Endothelial cell of umbilical vein (primary cell): ENCODE results near the gene CCDC171. TPM values are rescaled to one million over a fixed set of nuclear protein-coding genes. Genes with fewer than 3 reads are reported as not detected.

Experiments
- BruUV-seq: library from RNA; stranded (reverse); fragments of 400-500 nt; replicated peaks from 2 replicates; lab custom pipeline; 2021; lab: Mats Ljungman, UMichigan
- CTCF ChIA-PET: fragments of 300-600, 350-600 bp; sonication (Branson Sonifier 250); formaldehyde crosslinking; loops from one replicate; lab custom pipeline; 2021; ENCODE audit warnings: antibody characterized with exemption, inconsistent platforms; lab: Charles Lee
- POLR2A ChIA-PET: fragments of 300-600, 350-600 bp; sonication (Branson Sonifier 250); formaldehyde crosslinking; loops from one replicate; lab custom pipeline; 2021; ENCODE audit warnings: antibody characterized with exemption, inconsistent platforms; lab: Charles Lee
- DNase-seq: peaks from one replicate; pipeline ENCODE4 v3.0.0-alpha.2; 2011; ENCODE audit warnings: low read depth, low spot score
- FAIRE-seq: peaks from 2 replicates; lab custom pipeline; 2011; peaks lifted over from hg19 to GRCh38; lab: Jason Lieb, UNC
- H2AFZ ChIP-seq: 2 replicates; pipeline ENCODE4 v1.6.0; 2012; ENCODE audit warnings: low read depth, low read length, control low read depth, inconsistent platforms
- H3K27ac ChIP-seq: 2 replicates; pipeline ENCODE4 v1.5.1; 2011; ENCODE audit warnings: low read depth, mild to moderate bottlenecking, control low read depth, low read length, moderate library complexity; ENCODE audit not compliant: insufficient read depth
- H3K27me3 ChIP-seq, 2 experiments: 2 replicates each; pipeline versions ENCODE4 v1.6.0 to v1.6.1; 2011; ENCODE audit warnings: low read length in 2 of 2, mixed read lengths in 1 of 2; ENCODE audit not compliant: control insufficient read depth in 2 of 2, insufficient read depth in 2 of 2
- H3K36me3 ChIP-seq, 2 experiments: 2 replicates in 1 of 2; 3 replicates in 1 of 2; pipeline ENCODE4 v1.5.1; 2011; ENCODE audit warnings: low read length in 2 of 2, mild to moderate bottlenecking in 1 of 2, moderate library complexity in 1 of 2; ENCODE audit not compliant: control insufficient read depth in 2 of 2, insufficient read depth in 2 of 2; ENCODE audit errors: extremely low read depth in 1 of 2
- H3K4me1 ChIP-seq: 3 replicates; pipeline ENCODE4 v1.5.1; 2011; ENCODE audit warnings: mild to moderate bottlenecking, low read length; ENCODE audit not compliant: control insufficient read depth, insufficient read depth; ENCODE audit errors: extremely low read depth
- H3K4me2 ChIP-seq: 2 replicates; pipeline ENCODE4 v1.6.1; 2011; ENCODE audit warnings: low read length, control low read depth, mixed read lengths; ENCODE audit not compliant: insufficient read depth
- H3K4me3 ChIP-seq, 3 experiments: fragments of 200-600 bp in 1 of 3; sonication (generic), shearing (Covaris generic) in 1 of 3; replicated peaks in 1 of 3; 2 replicates each; pipeline ENCODE4 v1.5.1; 2011 to 2016; ENCODE audit warnings: control low read depth in 3 of 3, low read length in 3 of 3, mild to moderate bottlenecking in 2 of 3, inconsistent platforms in 1 of 3, low read depth in 1 of 3, moderate library complexity in 1 of 3; ENCODE audit not compliant: insufficient read depth in 1 of 3
- H3K79me2 ChIP-seq: 2 replicates; pipeline ENCODE4 v1.6.0; 2012; ENCODE audit warnings: low read length, inconsistent platforms; ENCODE audit not compliant: control insufficient read depth, insufficient read depth
- H3K9ac ChIP-seq: replicated peaks from 2 replicates; pipeline ENCODE3; 2011; ENCODE audit warnings: low read length, control low read depth; ENCODE audit not compliant: insufficient read depth; ENCODE audit errors: extremely low read depth
- H3K9me1 ChIP-seq: replicated peaks from 3 replicates; pipeline ENCODE4 v1.6.0; 2011; ENCODE audit warnings: mild to moderate bottlenecking, low read length; ENCODE audit not compliant: control insufficient read depth, insufficient read depth; ENCODE audit errors: extremely low read depth
- H3K9me3 ChIP-seq: replicated peaks from 2 replicates; pipeline ENCODE4 v1.5.1; 2012; ENCODE audit warnings: low read length, inconsistent platforms; ENCODE audit not compliant: control insufficient read depth, insufficient read depth
- H4K20me1 ChIP-seq: replicated peaks from 2 replicates; pipeline ENCODE3; 2011; ENCODE audit warnings: mild to moderate bottlenecking, low read length; ENCODE audit not compliant: control insufficient read depth, insufficient read depth; ENCODE audit errors: extremely low read depth
- CTCF ChIP-seq, 2 donors: IDR thresholded peaks; 1 replicate in 1 of 2; 2 replicates in 1 of 2; pipeline ENCODE4 v1.5.1; 2011; ENCODE audit warnings: low read length in 2 of 2, mild to moderate bottlenecking in 2 of 2, moderate library complexity in 2 of 2, control low read depth in 1 of 2, inconsistent platforms in 1 of 2, low read depth in 1 of 2; ENCODE audit not compliant: insufficient read depth in 1 of 2; ENCODE audit errors: extremely low read depth in 1 of 2
- EZH2 ChIP-seq: IDR thresholded peaks from 2 replicates; pipeline ENCODE4 v1.6.1; 2012; ENCODE audit warnings: borderline replicate concordance, low read depth, mild to moderate bottlenecking, moderate library complexity, low read length, inconsistent platforms; ENCODE audit not compliant: severe bottlenecking
- FOS ChIP-seq: IDR thresholded peaks from 2 replicates; pipeline ENCODE4 v1.6.1; 2011; ENCODE audit warnings: mild to moderate bottlenecking, low read length, moderate library complexity, borderline replicate concordance; ENCODE audit not compliant: insufficient read depth
- GATA2 ChIP-seq: IDR thresholded peaks from 2 replicates; pipeline ENCODE4 v1.7.0; 2011; ENCODE audit warnings: low read depth, mild to moderate bottlenecking, moderate library complexity, mixed read lengths, low read length; ENCODE audit not compliant: insufficient read length, insufficient read depth
- JUN ChIP-seq: IDR thresholded peaks from 2 replicates; pipeline ENCODE4 v1.6.1; 2011; ENCODE audit warnings: borderline replicate concordance, low read depth; ENCODE audit not compliant: insufficient read length, insufficient read depth
- MAX ChIP-seq: IDR thresholded peaks from 2 replicates; pipeline ENCODE4 v1.6.1; 2011; ENCODE audit not compliant: insufficient read depth, insufficient read length
- MYC ChIP-seq: IDR thresholded peaks from one replicate; pipeline ENCODE4 v1.6.1; 2011; ENCODE audit warnings: mild to moderate bottlenecking, low read depth, low read length
- POLR2A ChIP-seq: IDR thresholded peaks from 2 replicates; pipeline ENCODE4 v1.6.1; 2012; ENCODE audit warnings: low read depth, mild to moderate bottlenecking, control low read depth, low read length
- POLR2AphosphoS5 ChIP-seq: IDR thresholded peaks from 2 replicates; pipeline ENCODE4 v1.6.1; 2012; ENCODE audit warnings: low read depth, mild to moderate bottlenecking, control low read depth, low read length, moderate library complexity; ENCODE audit not compliant: insufficient read depth
- dilution Hi-C: fragments of 300-500 bp; cut with MboI; formaldehyde crosslinking; loops from one replicate; pipeline ENCODE4 v1.15.0; 2019; ENCODE audit warnings: low sequenced_read_pairs; ENCODE audit not compliant: extremely low pct_ligation_motif_present
- intact Hi-C: fragments of 100-400 bp; cut with micrococcal nuclease; formaldehyde crosslinking; loops from one replicate; pipeline ENCODE4 v1.10.0; 2022
- polyA plus RNA-seq, 4 experiments: library from polyadenylated mRNA; depleted of rRNA in 3 of 4; stranded (reverse) in 3 of 4; unstranded in 1 of 4; fragments of >200 nt; gene quantifications; 2 replicates each; pipeline versions ENCODE4 v1.2.1 to v1.2.3, GENCODE V29; 2011 to 2012; ENCODE audit warnings: missing spikeins in 1 of 4
- total RNA-seq: library from RNA; stranded (reverse); gene quantifications from 2 replicates; pipeline ENCODE4 v1.2.3, GENCODE V29; 2021

CCDC171 gene
- total and polyA plus RNA-seq, 2 donors (not counting 3 experiments of a cell fraction or from before 2014, with no cell fraction given): 0.58 to 1.4 TPM

GRCh38 chr9:16013366-16013765, 460.5 kb downstream of the CCDC171 start:
- no peak for FAIRE-seq

More at GRCh38 chr9:16013366-16013765, 460.5 kb downstream of the CCDC171 start:
- no peaks in the 10 kb centered on the region for H3K36me3 ChIP-seq
- H3K4me2 ChIP-seq: no peak overlapping the region
- H4K20me1 ChIP-seq: no peaks in the 10 kb centered on the region
- H3K9ac ChIP-seq: no peak overlapping the region
- no peaks in the 10 kb centered on the region for H3K9me1 ChIP-seq
- CTCF ChIA-PET: no interaction called here
- no peaks in the 10 kb centered on the region for H3K79me2 ChIP-seq
- no peak for DNase-seq
- no peak overlapping the region for H2AFZ ChIP-seq
- no peaks in the 10 kb centered on the region for H3K27me3 ChIP-seq
- POLR2A ChIA-PET: no interaction called here
- intact Hi-C loops (no loop called here), dilution Hi-C loops (no loop called here)
- no peaks in the 10 kb centered on the region for H3K9me3 ChIP-seq
- TF ChIP-seq JUN (no peak), MAX (no peak), POLR2AphosphoS5 (no peak), GATA2 (no peak), MYC (no peak), POLR2A (no peak), FOS (no peak), CTCF (IDR thresholded peaks at IDR 0.05; ENCODE audit: extremely low read depth in 1 of 2, insufficient read depth in 1 of 2, low read depth in 1 of 2, low read length in 2 of 2) (no peak), EZH2 (no peak)
- no peak overlapping the region for H3K27ac ChIP-seq
- no peaks in the 10 kb centered on the region for H3K4me1 ChIP-seq
- H3K4me3 ChIP-seq: no peak overlapping the region
- no TSS peak for BruUV-seq
